Measurements from ENCODE around the gene PLEKHS1. TPM values are rescaled to one million over a fixed set of nuclear protein-coding genes. Genes with fewer than 3 reads are reported as not detected.

Gene PLEKHS1
- total and polyA plus RNA-seq, 4 donors = under 0.01 TPM; not detected in 3

DNA sequence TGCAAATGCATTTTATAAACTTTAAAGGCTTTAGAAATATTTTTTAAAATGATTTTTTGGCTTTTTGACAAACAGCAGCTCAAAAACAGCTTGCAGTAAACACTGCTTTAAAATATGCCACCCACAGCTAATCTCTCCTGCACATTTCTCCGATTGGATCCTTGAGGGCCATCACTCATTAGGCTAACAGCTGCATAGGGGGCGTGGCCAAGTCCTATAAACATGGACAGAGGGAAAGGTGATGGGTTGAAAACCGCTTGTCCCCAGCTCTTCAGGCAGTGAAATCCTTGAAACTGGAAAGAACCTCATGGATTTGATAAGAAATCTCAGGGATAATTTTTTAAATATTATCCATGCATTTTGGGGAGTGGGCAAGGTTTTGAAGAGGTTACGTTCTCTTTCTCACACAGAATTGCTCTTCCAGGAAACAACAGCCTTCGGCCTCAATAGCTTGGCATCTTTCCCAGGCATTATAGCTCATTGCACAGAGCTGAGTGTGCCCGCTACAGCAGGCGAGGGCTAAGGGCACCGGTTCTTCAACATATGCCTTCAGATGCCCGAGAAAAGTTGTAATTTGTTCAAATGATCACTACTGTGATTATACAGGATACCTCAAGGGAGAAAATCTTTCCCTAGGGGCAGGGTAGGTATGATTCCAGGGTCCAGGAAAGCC is 1.7 kb downstream of the PLEKHS1 start:
- no peak for DNase-seq (ENCODE audit: low spot score)
- Histone ChIP-seq H3K27ac (ENCODE audit: low read depth in 1 of 2, low read length in 2 of 2) (no peak overlapping the region), H3K9ac (ENCODE audit: low read depth in 1 of 2, low read length in 2 of 2) (no peak overlapping the region), H3K9me3 (ENCODE audit: control insufficient read depth in 4 of 4, low read length in 3 of 4) (no peaks in the 10 kb centered on the region), H3K27me3 (ENCODE audit: control insufficient read depth in 4 of 4, insufficient read depth in 4 of 4, low read length in 3 of 4) (no peaks in the 10 kb centered on the region), H3K4me1 (ENCODE audit: control insufficient read depth in 4 of 4, insufficient read depth in 4 of 4, low read length in 3 of 4) (peaks cover 0 to 1% (median 0%) of the 10 kb centered on the region in 4 donors), H3K4me3 (ENCODE audit: low read depth in 1 of 3, low read length in 3 of 3) (no peak overlapping the region), H3K36me3 (ENCODE audit: control insufficient read depth in 4 of 4, insufficient read depth in 3 of 4, low read depth in 1 of 4, low read length in 3 of 4) (no peaks in the 10 kb centered on the region)
- 72% methylated on average over 9 of the region's 9 CpGs for WGBS
- TF ChIP-seq EGR1 (IDR thresholded peaks at IDR 0.05; ENCODE audit: low read depth in 2 of 2) (no peak), CTCF (IDR thresholded peaks at IDR 0.05; ENCODE audit: low read depth, low read length, missing input control) (no peak), HNF4A (conservative IDR thresholded peaks at IDR 0.05) (no peak), NR2F2 (IDR thresholded peaks at IDR 0.05) (no peak), YY1 (IDR thresholded peaks at IDR 0.05) (no peak), TAF1 (conservative IDR thresholded peaks at IDR 0.05) (no peak), FOXA2 (IDR thresholded peaks at IDR 0.05) (no peak), RAD21 (IDR thresholded peaks at IDR 0.05) (no peak), GABPA (IDR thresholded peaks at IDR 0.05 in 1 of 2, conservative IDR thresholded peaks at IDR 0.05 in 1 of 2) (no peak), JUND (IDR thresholded peaks at IDR 0.05) (no peak)
- TF ChIP-seq, protein P1, sequence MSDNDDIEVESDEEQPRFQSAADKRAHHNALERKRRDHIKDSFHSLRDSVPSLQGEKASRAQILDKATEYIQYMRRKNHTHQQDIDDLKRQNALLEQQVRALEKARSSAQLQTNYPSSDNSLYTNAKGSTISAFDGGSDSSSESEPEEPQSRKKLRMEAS (IDR thresholded peaks at IDR 0.05) = no peak

DNA sequence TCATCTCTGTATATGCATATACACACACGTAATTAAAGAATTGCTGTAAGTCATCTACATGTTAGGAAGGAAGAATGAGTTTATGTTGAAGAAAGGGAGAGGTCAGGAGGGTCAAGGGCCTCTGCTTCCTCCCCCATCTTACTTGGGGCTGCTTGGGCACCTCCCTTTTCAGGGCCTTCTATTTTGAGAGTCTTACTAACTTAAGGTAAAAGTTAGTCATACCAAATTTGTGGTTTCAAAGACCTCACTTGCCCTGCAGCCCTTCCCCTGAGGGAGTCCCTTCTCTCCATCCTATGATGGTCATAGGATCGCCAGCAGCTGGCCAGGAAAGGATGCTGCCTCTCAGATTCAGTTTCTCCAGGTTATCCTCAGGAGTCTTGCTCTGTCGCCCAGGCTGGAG is 2.6 kb downstream of the PLEKHS1 start:
- TF ChIP-seq, protein P1 (IDR thresholded peaks at IDR 0.05) = no peak
- no peak for TF ChIP-seq NR2F2 (IDR thresholded peaks at IDR 0.05)
- no peak for TF ChIP-seq CTCF (IDR thresholded peaks at IDR 0.05; ENCODE audit: low read depth, low read length, missing input control)
- TF ChIP-seq RXRA (IDR thresholded peaks at IDR 0.05) = no peak
- TF ChIP-seq YY1 (IDR thresholded peaks at IDR 0.05) = no peak
- 88% methylated on average over 3 of the region's 3 CpGs for WGBS
- no peak for DNase-seq (ENCODE audit: low spot score)
- no peaks in the 10 kb centered on the region for H3K36me3 ChIP-seq (ENCODE audit: control insufficient read depth in 4 of 4, insufficient read depth in 3 of 4, low read depth in 1 of 4, low read length in 3 of 4)
- H3K4me1 ChIP-seq (ENCODE audit: control insufficient read depth in 4 of 4, insufficient read depth in 4 of 4, low read length in 3 of 4) = no peaks in the 10 kb centered on the region
- H3K4me3 ChIP-seq (ENCODE audit: low read depth in 1 of 3, low read length in 3 of 3) = no peak overlapping the region
- H3K9me3 ChIP-seq (ENCODE audit: control insufficient read depth in 4 of 4, low read length in 3 of 4) = no peaks in the 10 kb centered on the region
- H3K9ac ChIP-seq (ENCODE audit: low read depth in 1 of 2, low read length in 2 of 2) = no peak overlapping the region
- H3K27ac ChIP-seq (ENCODE audit: low read depth in 1 of 2, low read length in 2 of 2) = no peak overlapping the region
- H3K27me3 ChIP-seq (ENCODE audit: control insufficient read depth in 4 of 4, insufficient read depth in 4 of 4, low read length in 3 of 4) = no peaks in the 10 kb centered on the region

- no peak for DNase-seq (ENCODE audit: low spot score)
- TF ChIP-seq GABPA (IDR thresholded peaks at IDR 0.05 in 1 of 2, conservative IDR thresholded peaks at IDR 0.05 in 1 of 2) (no peak), HNF4A (conservative IDR thresholded peaks at IDR 0.05) (peak in 1 of 2 donors; percentile 5)
- Histone ChIP-seq H3K27me3 (ENCODE audit: control insufficient read depth in 4 of 4, insufficient read depth in 4 of 4, low read length in 3 of 4) (no peaks in the 10 kb centered on the region), H3K4me1 (ENCODE audit: control insufficient read depth in 4 of 4, insufficient read depth in 4 of 4, low read length in 3 of 4) (no peaks in the 10 kb centered on the region), H3K9me3 (ENCODE audit: control insufficient read depth in 4 of 4, low read length in 3 of 4) (no peaks in the 10 kb centered on the region), H3K4me3 (ENCODE audit: low read depth in 1 of 3, low read length in 3 of 3) (no peak overlapping the region), H3K27ac (ENCODE audit: low read depth in 1 of 2, low read length in 2 of 2) (no peak overlapping the region), H3K36me3 (ENCODE audit: control insufficient read depth in 4 of 4, insufficient read depth in 3 of 4, low read depth in 1 of 4, low read length in 3 of 4) (no peaks in the 10 kb centered on the region), H3K9ac (ENCODE audit: low read depth in 1 of 2, low read length in 2 of 2) (no peak overlapping the region)
- 57% methylated on average over 9 of the region's 9 CpGs for WGBS
Measured at GRCh38 chr10:113754768-113755167, 3.3 kb downstream of the PLEKHS1 start.

All from liver (tissue), 9 donors.